Thyroid gland (tissue), 4 donors: ENCODE results near the gene MMP20. TPM values are rescaled to one million over a fixed set of nuclear protein-coding genes. Genes with fewer than 3 reads are reported as not detected.

ENCODE experiments used
- DNase-seq, 2 donors: peaks; one replicate each; pipeline ENCODE4 v3.0.0-alpha.2; 2019
- H3K27ac ChIP-seq, 3 donors: fragments of 200-600 bp; sonication (generic); 1 replicate in 2 of 3; 2 replicates in 1 of 3; pipeline ENCODE4 v1.5.1; 2016 to 2019; ENCODE audit warnings: mild to moderate bottlenecking in 1 of 3, moderate library complexity in 1 of 3
- H3K27me3 ChIP-seq: fragments of 200-600 bp; sonication (generic); one replicate; pipeline ENCODE4 v1.5.1; 2019
- H3K36me3 ChIP-seq, 2 donors: fragments of 200-600 bp; sonication (generic); one replicate each; pipeline ENCODE4 v1.5.1; 2016 to 2019
- H3K4me1 ChIP-seq, 2 donors: fragments of 200-600 bp; sonication (generic); one replicate each; pipeline ENCODE4 v1.5.1; 2017 to 2019
- H3K4me3 ChIP-seq, 3 donors: fragments of 200-600 bp; sonication (generic); replicated peaks in 1 of 3; 1 replicate in 2 of 3; 2 replicates in 1 of 3; pipeline ENCODE4 v1.5.1; 2016; ENCODE audit warnings: mild to moderate bottlenecking in 1 of 3
- H3K9me3 ChIP-seq: fragments of 200-600 bp; sonication (generic); one replicate; pipeline ENCODE4 v1.5.1; 2017
- POLR2A ChIP-seq, 2 donors: fragments of 450-650 bp; IDR thresholded peaks; one replicate each; pipeline ENCODE4 v1.6.1; 2017; ENCODE audit warnings: antibody characterized with exemption in 2 of 2, mild to moderate bottlenecking in 2 of 2, moderate library complexity in 1 of 2
- WGBS, 2 donors: methylation state at CpG; one replicate each; pipeline ENCODE4 v1.1.5; 2017; 5-methylcytosine and 5-hydroxymethylcytosine counted together
- intact Hi-C: fragments of 100-400 bp; cut with DNase I; formaldehyde crosslinking; loops from one replicate; pipeline ENCODE4 v1.15.1; 2023
- total RNA-seq, 4 donors: library from RNA; depleted of rRNA; stranded (reverse); fragments of >200 nt; gene quantifications; one replicate each; pipeline ENCODE4 v1.2.3, GENCODE V29; 2016
- TF ChIP-seq, protein P1 (sequence below), 6 experiments: fragments of 200-600 bp in 3 of 6; fragments of 450-650 bp in 3 of 6; sonication (generic) in 3 of 6; IDR thresholded peaks; one replicate each; pipeline ENCODE4 v1.5.1; 2016 to 2019; ENCODE audit warnings: antibody characterized with exemption in 6 of 6, mild to moderate bottlenecking in 2 of 6, inconsistent platforms in 1 of 6, moderate library complexity in 1 of 6

Gene MMP20
- total RNA-seq, 4 donors from 2014 or later = not detected

DNA sequence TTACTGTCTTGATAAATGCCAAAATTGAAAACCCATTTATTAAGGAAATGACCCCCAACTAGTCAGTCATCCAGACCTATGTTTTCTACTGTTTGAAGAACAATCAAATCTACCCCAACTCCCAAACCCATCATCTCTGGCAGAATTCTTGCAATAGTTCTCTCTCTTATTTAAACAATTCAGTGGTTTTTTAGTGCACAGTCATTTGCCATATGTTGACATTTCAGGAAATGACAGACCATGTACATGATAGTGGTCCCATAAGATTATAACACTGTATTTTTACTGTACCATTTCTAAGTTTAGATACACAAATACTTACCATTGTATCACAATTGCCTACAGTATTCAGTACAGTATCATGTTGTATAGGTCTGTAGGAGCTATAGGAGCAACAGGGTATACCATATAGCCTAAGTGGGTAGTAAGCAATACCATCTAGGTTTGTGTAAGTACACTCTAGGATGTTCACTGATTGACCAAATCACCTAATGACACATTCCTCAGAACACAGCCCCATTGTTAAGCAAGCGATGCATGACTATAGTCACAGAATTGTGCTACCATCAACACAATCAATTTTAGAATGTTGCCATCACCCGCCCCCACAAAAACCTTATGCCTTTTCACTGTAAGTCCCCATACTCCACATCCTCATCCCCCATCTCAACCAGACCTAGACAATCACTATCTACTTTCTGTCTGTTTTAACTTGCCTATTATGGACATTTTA, 41.8 kb downstream of the MMP20 start:
- Histone ChIP-seq H3K9me3 (no peaks in the 10 kb centered on the region), H3K27me3 (no peaks in the 10 kb centered on the region), H3K27ac (no peak overlapping the region), H3K4me3 (no peak overlapping the region), H3K4me1 (no peaks in the 10 kb centered on the region), H3K36me3 (no peaks in the 10 kb centered on the region)
- TF ChIP-seq, protein P1, sequence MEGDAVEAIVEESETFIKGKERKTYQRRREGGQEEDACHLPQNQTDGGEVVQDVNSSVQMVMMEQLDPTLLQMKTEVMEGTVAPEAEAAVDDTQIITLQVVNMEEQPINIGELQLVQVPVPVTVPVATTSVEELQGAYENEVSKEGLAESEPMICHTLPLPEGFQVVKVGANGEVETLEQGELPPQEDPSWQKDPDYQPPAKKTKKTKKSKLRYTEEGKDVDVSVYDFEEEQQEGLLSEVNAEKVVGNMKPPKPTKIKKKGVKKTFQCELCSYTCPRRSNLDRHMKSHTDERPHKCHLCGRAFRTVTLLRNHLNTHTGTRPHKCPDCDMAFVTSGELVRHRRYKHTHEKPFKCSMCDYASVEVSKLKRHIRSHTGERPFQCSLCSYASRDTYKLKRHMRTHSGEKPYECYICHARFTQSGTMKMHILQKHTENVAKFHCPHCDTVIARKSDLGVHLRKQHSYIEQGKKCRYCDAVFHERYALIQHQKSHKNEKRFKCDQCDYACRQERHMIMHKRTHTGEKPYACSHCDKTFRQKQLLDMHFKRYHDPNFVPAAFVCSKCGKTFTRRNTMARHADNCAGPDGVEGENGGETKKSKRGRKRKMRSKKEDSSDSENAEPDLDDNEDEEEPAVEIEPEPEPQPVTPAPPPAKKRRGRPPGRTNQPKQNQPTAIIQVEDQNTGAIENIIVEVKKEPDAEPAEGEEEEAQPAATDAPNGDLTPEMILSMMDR (IDR thresholded peaks at IDR 0.05) = no peak
- TF ChIP-seq POLR2A (IDR thresholded peaks at IDR 0.05) = no peak
- WGBS, 2 donors = 89 to 97% methylated on average over 2 of the region's 2 CpGs
- DNase-seq = no peak
- intact Hi-C loops = no loop called here

- TF ChIP-seq, protein P1 (IDR thresholded peaks at IDR 0.05) = no peak
- TF ChIP-seq POLR2A (IDR thresholded peaks at IDR 0.05) = no peak
- intact Hi-C loops = no loop called here
- 86 to 88% methylated on average over 1 of the region's 1 CpG for WGBS, 2 donors
- H3K36me3 ChIP-seq = no peaks in the 10 kb centered on the region
- no peaks in the 10 kb centered on the region for H3K27me3 ChIP-seq
- H3K27ac ChIP-seq = no peak overlapping the region
- no peak for DNase-seq
- no peak overlapping the region for H3K4me3 ChIP-seq
- H3K4me1 ChIP-seq = no peaks in the 10 kb centered on the region
- no peaks in the 10 kb centered on the region for H3K9me3 ChIP-seq
Observed at GRCh38 chr11:102582140-102582539, 43.0 kb downstream of the MMP20 start.

DNA sequence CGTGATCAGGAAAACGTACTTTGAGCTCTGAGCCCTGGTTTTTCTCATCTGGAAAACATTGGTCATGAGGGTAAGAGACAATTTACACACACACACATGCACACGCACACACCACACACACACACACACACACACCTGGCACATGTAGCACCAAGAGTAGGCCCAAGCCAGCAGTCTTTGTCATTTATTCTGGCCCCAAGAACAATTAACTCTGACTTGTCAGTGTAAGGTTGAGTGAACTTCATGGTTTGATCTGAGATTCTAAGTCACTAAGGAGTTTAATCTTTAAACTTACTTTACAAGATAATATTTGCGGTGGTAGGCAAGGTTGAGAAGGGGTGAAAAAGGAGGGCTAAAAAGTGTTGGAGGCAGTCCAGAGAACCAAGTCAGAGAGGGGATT, 44.1 kb downstream of the MMP20 start:
- Histone ChIP-seq H3K9me3 (no peaks in the 10 kb centered on the region), H3K36me3 (no peaks in the 10 kb centered on the region), H3K4me1 (no peaks in the 10 kb centered on the region), H3K27ac (no peak overlapping the region), H3K27me3 (no peaks in the 10 kb centered on the region), H3K4me3 (no peak overlapping the region)
- TF ChIP-seq, protein P1 (IDR thresholded peaks at IDR 0.05) = no peak
- no peak for TF ChIP-seq POLR2A (IDR thresholded peaks at IDR 0.05)
- intact Hi-C loops = no loop called here
- no peak for DNase-seq
- 95% methylated on average over 4 of the region's 4 CpGs for WGBS, 2 donors

DNA sequence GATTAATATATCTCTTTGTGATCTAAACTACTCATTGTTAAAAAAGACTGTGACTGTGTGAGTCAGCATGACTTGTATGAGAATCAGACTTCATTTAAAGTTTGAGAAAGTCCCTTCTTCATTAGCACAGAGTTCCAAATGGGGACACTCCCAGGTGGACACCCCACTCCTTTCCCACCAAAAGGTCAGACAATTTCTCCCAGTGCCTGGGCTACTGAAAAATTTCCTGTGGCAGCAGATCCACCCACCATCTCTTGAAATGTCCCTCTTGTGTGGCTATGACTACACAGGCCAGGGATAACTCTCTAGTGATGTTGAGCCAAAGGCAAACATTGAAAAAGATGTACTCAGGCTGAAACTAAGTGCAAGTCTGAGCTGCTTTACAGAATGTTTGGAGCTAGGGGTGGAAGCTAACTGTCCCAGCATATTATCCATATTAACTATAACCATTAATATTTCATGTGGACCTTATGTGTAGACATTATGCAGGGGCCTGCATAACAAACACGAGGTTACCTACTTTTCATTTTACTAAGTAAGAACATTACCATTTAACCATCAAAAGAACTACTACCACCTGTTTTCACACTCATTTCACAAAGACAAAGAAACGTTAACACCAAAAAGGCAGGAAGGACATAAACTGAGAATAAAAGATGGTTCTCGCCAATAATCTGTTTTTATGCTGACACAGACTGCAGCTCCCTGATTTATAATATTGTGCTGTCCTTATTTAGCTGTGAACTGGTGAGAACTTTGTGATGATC, 44.8 kb downstream of the MMP20 start:
- no peaks in the 10 kb centered on the region for H3K36me3 ChIP-seq
- intact Hi-C loops = no loop called here

More for the DNA sequence above, 44.8 kb downstream of the MMP20 start:
- Histone ChIP-seq H3K4me1 (no peaks in the 10 kb centered on the region), H3K27me3 (no peaks in the 10 kb centered on the region), H3K4me3 (no peak overlapping the region), H3K9me3 (no peaks in the 10 kb centered on the region), H3K27ac (no peak overlapping the region)
- WGBS, 2 donors = 74 to 85% methylated on average over 3 of the region's 3 CpGs
- TF ChIP-seq POLR2A (IDR thresholded peaks at IDR 0.05) = no peak
- TF ChIP-seq, protein P1 (IDR thresholded peaks at IDR 0.05) = no peak
- DNase-seq = no peak
